CD4-positive, alpha-beta T cell (primary cell): Measurements from ENCODE around the gene LBX2. TPM values are rescaled to one million over a fixed set of nuclear protein-coding genes. Genes with fewer than 3 reads are reported as not detected.

Source experiments
- ATAC-seq: fragments of 200-7000 bp; cut with Tn5 transposase; one replicate; pipeline ENCODE4 v1.10.0; 2022; ENCODE audit warnings: mild to moderate bottlenecking; ENCODE audit not compliant: poor library complexity
- CTCF ChIA-PET: fragments of 350-600 bp; sonication (Branson Sonifier 250); formaldehyde crosslinking; loops from one replicate; lab custom pipeline; 2021; ENCODE audit warnings: antibody characterized with exemption, inconsistent platforms; lab: Charles Lee
- POLR2A ChIA-PET: fragments of 350-600 bp; sonication (Branson Sonifier 250); formaldehyde crosslinking; loops from one replicate; lab custom pipeline; 2021; ENCODE audit warnings: antibody characterized with exemption, inconsistent platforms; lab: Charles Lee
- DNase-seq, 14 experiments: peaks; one replicate each; pipeline ENCODE4 v3.0.0-alpha.2; 2013 to 2020; ENCODE audit warnings: mixed read lengths in 2 of 14
- H3K27ac ChIP-seq, 2 donors: one replicate each; pipeline versions ENCODE4 v1.5.1 to v1.7.0; 2013; ENCODE audit warnings: low read length in 2 of 2, low read depth in 1 of 2, mild to moderate bottlenecking in 1 of 2
- H3K27me3 ChIP-seq, 2 experiments: 1 replicate in 1 of 2; 2 replicates in 1 of 2; pipeline versions ENCODE4 v1.6.1 to v1.7.0; 2013; ENCODE audit warnings: low read length in 2 of 2, control low read depth in 1 of 2, mild to moderate bottlenecking in 1 of 2, moderate library complexity in 1 of 2; ENCODE audit not compliant: insufficient read depth in 2 of 2, control insufficient read depth in 1 of 2
- H3K36me3 ChIP-seq: one replicate; pipeline ENCODE4 v1.6.1; 2013; ENCODE audit warnings: low read length, control low read depth; ENCODE audit not compliant: insufficient read depth
- H3K4me1 ChIP-seq: one replicate; pipeline ENCODE4 v1.6.1; 2013; ENCODE audit warnings: low read length, control low read depth; ENCODE audit not compliant: insufficient read depth
- H3K4me3 ChIP-seq: one replicate; pipeline ENCODE4 v1.5.1; 2013; ENCODE audit warnings: mild to moderate bottlenecking, low read length, moderate library complexity
- H3K9me3 ChIP-seq, 2 experiments: 1 replicate in 1 of 2; 2 replicates in 1 of 2; pipeline versions ENCODE4 v1.6.1 to v1.7.0; 2013; ENCODE audit warnings: low read length in 2 of 2, mild to moderate bottlenecking in 2 of 2, control low read depth in 1 of 2, moderate library complexity in 1 of 2; ENCODE audit not compliant: control insufficient read depth in 1 of 2, insufficient read depth in 1 of 2
- H3K27ac Mint-ChIP-seq: one replicate; pipeline ENCODE4 v1.8.0; 2020; ENCODE audit warnings: mixed read lengths
- H3K27me3 Mint-ChIP-seq: one replicate; pipeline ENCODE4 v1.8.0; 2021; ENCODE audit warnings: mixed read lengths
- H3K36me3 Mint-ChIP-seq: one replicate; pipeline ENCODE4 v1.8.0; 2021; ENCODE audit warnings: low read depth, mixed read lengths
- H3K4me1 Mint-ChIP-seq: one replicate; pipeline ENCODE4 v1.8.0; 2021; ENCODE audit warnings: low read depth, mixed read lengths
- H3K4me3 Mint-ChIP-seq: one replicate; pipeline ENCODE4 v1.8.0; 2020; ENCODE audit warnings: mild to moderate bottlenecking, mixed read lengths
- H3K9me3 Mint-ChIP-seq: one replicate; pipeline ENCODE4 v1.8.0; 2020; ENCODE audit warnings: mixed read lengths
- intact Hi-C, 2 experiments: fragments of 100-400 bp; cut with DNase I in 1 of 2; cut with micrococcal nuclease in 1 of 2; formaldehyde crosslinking; loops; one replicate each; pipeline versions ENCODE4 v1.15.1 to v1.9.0; 2023 to 2025; cut with DNase I, micrococcal nuclease
- total RNA-seq, 174 experiments: library from RNA in 2 of 174; stranded (reverse) in 2 of 174; gene quantifications; one replicate each; pipeline ENCODE4 v1.2.3 and lab custom pipeline; 2021 to 2026
- TF ChIP-seq, protein P1 (sequence below): fragments of 200-600 bp; IDR thresholded peaks from one replicate; pipeline ENCODE4 v1.8.0; 2022; ENCODE audit warnings: antibody characterized with exemption, mild to moderate bottlenecking

Gene LBX2
- total RNA-seq, 2 experiments from 2014 or later = not detected

- peak overlapping the region; percentile 96 for H3K27ac Mint-ChIP-seq
- ATAC-seq = no peak
- H3K9me3 ChIP-seq = no peaks in the 10 kb centered on the region
- ChIA-PET POLR2A (interaction anchor here (0.9 to 9.1 kb wide), 16 partner anchors 9 to 736 kb away, joined by 3 to 225 read pairs (median 5); partner anchors contain the start of genes AUP1, C2orf81, CCDC142 and DQX1), CTCF (interaction anchor here (1.0 to 2.1 kb wide), 4 partner anchors 10 to 81 kb away, joined by 3 to 21 read pairs (median 6); partner anchors contain the start of genes CCDC142, TTC31 and WBP1)
- no peaks in the 10 kb centered on the region for H3K9me3 Mint-ChIP-seq
- peaks cover 27% of the 10 kb centered on the region for H3K36me3 ChIP-seq
- peaks cover 30% of the 10 kb centered on the region for H3K4me1 ChIP-seq
- H3K27me3 ChIP-seq = no peaks in the 10 kb centered on the region
- intact Hi-C loops = loop anchor here (1.0 to 5.0 kb wide), 6 partner anchors 9 to 81 kb away; partner anchors contain the start of genes C2orf81 (in 1 of the 2), CCDC142 (in 1 of the 2), INO80B (in 1 of the 2) and TTC31 (in 1 of the 2)
- peaks cover 25% of the 10 kb centered on the region for H3K4me1 Mint-ChIP-seq
- H3K27me3 Mint-ChIP-seq = no peaks in the 10 kb centered on the region
- TF ChIP-seq, protein P1, sequence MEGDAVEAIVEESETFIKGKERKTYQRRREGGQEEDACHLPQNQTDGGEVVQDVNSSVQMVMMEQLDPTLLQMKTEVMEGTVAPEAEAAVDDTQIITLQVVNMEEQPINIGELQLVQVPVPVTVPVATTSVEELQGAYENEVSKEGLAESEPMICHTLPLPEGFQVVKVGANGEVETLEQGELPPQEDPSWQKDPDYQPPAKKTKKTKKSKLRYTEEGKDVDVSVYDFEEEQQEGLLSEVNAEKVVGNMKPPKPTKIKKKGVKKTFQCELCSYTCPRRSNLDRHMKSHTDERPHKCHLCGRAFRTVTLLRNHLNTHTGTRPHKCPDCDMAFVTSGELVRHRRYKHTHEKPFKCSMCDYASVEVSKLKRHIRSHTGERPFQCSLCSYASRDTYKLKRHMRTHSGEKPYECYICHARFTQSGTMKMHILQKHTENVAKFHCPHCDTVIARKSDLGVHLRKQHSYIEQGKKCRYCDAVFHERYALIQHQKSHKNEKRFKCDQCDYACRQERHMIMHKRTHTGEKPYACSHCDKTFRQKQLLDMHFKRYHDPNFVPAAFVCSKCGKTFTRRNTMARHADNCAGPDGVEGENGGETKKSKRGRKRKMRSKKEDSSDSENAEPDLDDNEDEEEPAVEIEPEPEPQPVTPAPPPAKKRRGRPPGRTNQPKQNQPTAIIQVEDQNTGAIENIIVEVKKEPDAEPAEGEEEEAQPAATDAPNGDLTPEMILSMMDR = no peak
- peak overlapping the region; percentile 85 to 91 for H3K27ac ChIP-seq
- DNase-seq = no peak
- H3K4me3 ChIP-seq = peak overlapping the region; percentile 80
- H3K36me3 Mint-ChIP-seq = peaks cover 45% of the 10 kb centered on the region
- H3K4me3 Mint-ChIP-seq = peak overlapping the region; percentile 95
These were observed 26.5 kb downstream of the LBX2 start for GRCh38 chr2:74472945-74473258.

GRCh38 chr2:74472086-74472944, 27.1 kb downstream of the LBX2 start, which contains the start of gene MRPL53:
Gene MRPL53, minus strand, starts transcription at chr2:74472680. Its CDS starts 20 bp downstream, at chr2:74472660.
- Mint-ChIP-seq H3K4me3 (peak within 1 kb of the TSS; percentile 95), H3K9me3 (no peaks in the 10 kb centered on the region), H3K36me3 (peaks cover 41% of the 10 kb centered on the region), H3K27ac (peak within 1 kb of the TSS; percentile 96), H3K27me3 (no peaks in the 10 kb centered on the region), H3K4me1 (peaks cover 25% of the 10 kb centered on the region)
- Histone ChIP-seq H3K27me3 (no peaks in the 10 kb centered on the region), H3K4me1 (peaks cover 30% of the 10 kb centered on the region), H3K27ac (peak within 1 kb of the TSS; percentile 85 to 91), H3K4me3 (peak within 1 kb of the TSS; percentile 80), H3K9me3 (no peaks in the 10 kb centered on the region), H3K36me3 (peaks cover 22% of the 10 kb centered on the region)
- CTCF ChIA-PET = interaction anchor here (0.9 to 2.1 kb wide), 5 partner anchors 11 to 81 kb away, joined by 3 to 21 read pairs (median 5); partner anchors contain the start of genes CCDC142, INO80B, TTC31 and WBP1
- POLR2A ChIA-PET = interaction anchor here (0.9 to 9.1 kb wide), 16 partner anchors 10 to 735 kb away, joined by 3 to 225 read pairs (median 5); partner anchors contain the start of genes AUP1, C2orf81, CCDC142 and DQX1
- peak; percentile 92 for ATAC-seq
- intact Hi-C loops = loop anchor here (1.0 to 5.0 kb wide), 6 partner anchors 10 to 80 kb away; partner anchors contain the start of genes C2orf81 (in 1 of the 2), CCDC142 (in 1 of the 2), INO80B (in 1 of the 2) and TTC31 (in 1 of the 2)
- peak; percentile 96 to 99 (median 97) for DNase-seq
- TF ChIP-seq, protein P1 = no peak
